ENCODE measurements around the gene GMDS.
"Not testable (repeated sequence)": the region's sequence is repeated elsewhere in the genome, so short reads cannot be mapped to it uniquely, and the experiment has no call there.

The GMDS gene

DNA sequence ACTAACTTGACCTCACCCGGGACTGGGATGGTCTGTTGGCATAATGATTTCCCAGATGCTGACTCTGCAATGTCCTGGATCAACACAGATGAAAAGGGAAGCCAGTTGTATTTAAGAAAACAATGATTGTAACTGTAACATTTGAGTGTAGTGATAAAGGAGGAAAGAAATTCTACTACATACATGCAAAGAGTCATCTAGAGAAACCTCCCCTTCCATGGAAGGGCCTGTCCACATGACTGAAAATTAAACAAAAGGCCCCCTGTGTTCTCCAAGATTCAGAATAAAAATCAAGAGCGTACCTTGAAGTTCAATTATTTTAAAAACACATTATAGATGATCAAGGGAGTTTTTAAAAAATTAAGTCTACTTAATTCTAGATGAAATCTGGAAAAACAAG is 484.5 kb downstream of the GMDS start:
- no peak for DNase-seq

DNA sequence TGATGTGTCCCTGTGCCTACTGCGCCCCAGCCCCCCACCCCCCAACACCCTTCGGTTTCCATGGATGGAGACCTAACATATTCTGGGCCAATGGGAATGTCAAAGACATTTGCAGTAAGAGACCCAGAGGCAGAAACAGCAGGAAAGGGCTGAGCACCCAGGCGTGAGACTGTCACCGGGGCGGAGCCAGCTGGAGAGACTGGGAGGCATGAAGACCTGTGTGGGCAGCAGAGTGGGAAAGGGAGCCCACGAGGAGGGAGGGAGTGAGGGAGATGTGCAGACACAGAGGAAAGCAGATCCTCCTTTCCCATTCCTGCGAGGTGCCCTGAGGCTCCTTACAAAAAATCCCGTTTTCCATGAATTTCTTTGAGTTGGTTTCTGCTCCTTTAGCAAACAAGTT is 485.5 kb downstream of the GMDS start:
- no peak for DNase-seq

DNA sequence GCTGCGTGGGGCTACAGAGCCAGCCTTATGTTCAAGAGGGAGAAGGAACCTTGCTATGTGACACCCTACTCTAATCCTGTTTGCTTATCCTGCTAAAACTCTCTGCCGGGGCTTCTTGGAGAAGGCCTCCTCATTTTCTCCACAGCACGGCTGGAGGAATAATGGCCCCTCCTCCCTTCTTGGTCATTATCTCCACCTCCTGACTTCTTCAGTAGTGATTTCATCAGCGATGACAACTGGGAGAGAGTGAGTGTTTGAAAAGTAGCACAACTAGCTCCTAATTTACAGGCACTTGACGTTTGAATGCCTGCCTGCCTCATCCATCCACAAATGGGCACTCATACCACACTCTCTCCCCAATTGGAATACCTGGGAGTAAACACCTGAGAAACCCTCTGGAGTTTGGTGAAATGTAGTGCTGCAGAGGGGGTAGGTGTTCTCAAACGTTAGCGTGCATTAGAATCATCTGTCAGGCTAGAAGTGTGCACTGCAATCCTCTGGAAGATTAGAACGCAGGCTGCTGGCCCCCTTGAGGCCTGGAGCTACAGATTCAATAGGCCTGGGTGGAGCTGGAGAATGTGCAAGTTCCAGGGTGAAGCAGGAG is 487.2 kb downstream of the GMDS start:
- no peak for DNase-seq

- no peak for DNase-seq
These were observed 488.3 kb downstream of the GMDS start for GRCh38 chr6:1757131-1757530.

DNA sequence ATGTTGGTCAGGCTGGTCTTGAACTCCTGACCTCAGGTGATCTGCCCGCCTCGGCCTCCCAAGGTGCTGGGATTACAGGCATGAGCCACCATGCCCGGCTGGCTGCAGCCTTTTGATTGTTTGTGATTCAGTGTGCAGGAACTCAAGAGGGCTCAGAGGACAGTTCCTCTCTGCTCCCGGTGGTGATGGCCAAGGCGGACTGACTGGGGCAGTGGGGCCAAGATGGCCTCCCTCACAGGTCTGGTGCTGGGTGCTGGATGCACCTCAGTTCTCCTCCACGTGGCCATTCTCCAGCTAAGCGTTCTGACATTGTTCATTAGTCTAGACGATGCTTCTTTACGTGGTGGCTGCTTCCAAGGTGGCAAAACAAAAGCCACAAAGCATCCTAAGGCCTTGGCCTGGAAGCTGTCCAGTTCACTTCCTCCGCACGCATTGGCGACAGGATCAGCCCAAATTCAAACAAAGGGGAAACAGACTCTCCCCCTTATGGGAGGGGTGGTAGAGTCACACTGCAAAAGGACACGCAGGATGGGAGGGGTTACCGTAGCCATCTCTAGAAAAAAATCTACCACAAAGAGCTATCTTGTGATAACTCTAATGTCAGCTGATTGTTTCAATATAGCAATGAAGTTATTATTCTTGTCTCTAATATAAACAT is 488.8 kb downstream of the GMDS start:
- no peak for DNase-seq

- not testable (repeated sequence) for DNase-seq
These were observed 494.3 kb downstream of the GMDS start for GRCh38 chr6:1751063-1751462.

DNA sequence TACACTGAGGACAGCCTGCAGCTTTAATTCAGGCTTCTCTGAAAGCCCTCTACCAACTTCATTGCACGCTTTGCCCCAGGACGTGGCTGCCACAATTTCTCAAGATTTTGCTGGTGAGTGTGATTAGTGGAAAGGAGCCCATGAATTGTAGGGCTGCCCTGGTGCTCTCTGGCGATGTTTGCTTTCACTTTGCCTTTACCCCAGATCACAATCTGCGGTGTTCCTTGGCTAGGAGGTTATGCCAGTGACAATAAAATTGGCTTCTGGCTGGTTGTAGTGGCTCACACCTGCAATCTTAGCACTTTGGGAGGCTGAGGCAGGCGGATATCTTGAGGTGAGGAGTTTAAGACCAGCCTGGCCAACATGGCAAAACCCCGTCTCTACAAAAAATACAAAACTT is 496.4 kb downstream of the GMDS start:
- DNase-seq = no peak

- no peak for DNase-seq
These were observed 497.9 kb downstream of the GMDS start for GRCh38 chr6:1747531-1747930.

GRCh38 chr6:1747003-1747402 is 498.4 kb downstream of the GMDS start:
- no peak for DNase-seq

GRCh38 chr6:1745814-1746213 is 499.6 kb downstream of the GMDS start:
- no peak for DNase-seq

- no peak for DNase-seq
These were observed 500.9 kb downstream of the GMDS start for GRCh38 chr6:1744543-1744942.

DNA sequence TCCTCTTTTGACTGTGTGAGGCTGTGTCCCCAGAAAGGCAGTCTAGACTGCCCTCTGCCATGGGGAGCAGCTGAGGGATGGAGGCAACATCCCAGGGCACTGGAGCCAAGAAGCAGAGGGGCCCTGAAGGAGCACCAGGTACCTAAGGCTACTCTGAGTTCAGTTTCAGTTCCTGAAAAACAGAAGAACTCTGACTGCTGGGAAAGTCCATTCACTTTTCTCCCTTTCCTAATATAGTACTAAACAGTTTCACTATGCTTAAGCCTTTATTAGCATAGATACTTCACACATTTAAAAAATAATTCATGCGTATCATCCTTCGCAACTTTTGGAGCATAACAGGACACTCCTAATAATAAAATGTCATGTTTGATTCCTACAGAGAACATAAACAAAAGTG is 505.7 kb downstream of the GMDS start:
- no peak for DNase-seq

DNA sequence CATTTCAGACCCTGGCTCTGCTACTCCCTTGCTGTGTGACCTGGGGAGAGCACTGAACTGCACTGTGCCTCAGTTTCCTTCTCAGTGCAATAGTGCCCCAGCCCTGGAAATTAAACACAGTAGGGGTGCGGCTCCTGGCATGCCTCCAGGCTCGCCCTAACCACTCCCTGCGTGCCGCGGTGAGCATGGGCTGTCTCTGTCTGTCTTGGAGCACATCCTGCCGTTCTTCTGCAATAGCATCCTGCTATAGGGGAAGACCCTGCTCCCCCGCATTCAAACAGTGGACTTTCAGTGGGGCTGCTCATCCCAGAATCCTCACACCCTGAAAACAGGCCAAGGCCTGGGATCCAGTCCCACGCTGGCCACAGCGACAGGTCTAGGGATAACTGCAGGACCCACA is 506.2 kb downstream of the GMDS start:
- DNase-seq = no peak

DNA sequence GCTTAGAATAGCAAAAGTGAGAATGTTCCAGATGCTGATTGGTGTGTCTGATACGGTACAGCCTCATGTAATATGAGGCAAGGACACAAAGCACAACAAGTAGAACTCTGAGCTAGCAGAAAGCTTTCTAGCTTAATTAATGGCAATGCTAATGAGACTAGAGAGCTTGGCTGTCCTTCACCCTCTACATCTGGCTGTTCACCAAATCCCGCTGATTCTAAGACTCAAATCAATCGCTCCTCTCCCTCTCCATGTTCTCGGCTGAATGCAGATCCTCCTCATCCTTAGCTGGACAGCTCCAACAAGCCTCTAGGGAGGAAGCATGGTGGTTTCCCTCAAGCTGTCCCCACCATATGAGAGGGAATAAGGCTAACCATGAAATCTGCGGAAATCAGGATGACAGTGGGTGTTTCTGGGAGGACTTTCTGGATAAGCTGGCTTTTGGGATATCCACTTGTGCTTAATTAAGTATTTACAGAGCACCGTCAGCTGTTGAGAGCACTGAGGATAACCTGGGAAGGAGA is 506.8 kb downstream of the GMDS start:
- DNase-seq = no peak

DNA sequence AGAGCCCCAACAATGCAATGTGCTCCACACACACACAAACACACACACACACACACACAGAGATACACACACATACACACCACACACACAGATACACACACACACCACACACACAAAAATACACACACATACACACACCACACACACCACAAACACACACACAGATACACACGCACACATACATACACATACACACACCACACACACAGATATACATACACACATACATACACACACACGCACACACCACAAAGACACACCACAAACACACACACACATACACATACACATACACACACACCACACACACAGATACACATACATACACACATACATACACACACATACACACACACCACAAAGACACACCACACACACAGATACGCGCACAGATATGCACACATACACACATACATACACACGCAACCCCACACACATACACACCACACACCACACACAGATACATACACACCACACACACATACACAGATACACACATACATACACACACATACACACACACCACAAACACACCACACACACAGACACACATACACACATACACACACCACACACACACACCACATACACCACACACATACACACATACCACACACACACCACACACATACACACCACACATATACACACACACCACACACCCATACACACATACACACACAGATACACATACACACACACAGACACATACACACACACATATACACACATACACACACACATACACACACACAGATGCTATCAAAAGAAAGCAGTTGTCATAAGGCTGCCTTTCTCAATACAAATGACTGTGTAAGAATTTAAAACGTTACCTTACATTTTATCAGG is 507.7 kb downstream of the GMDS start:
- no peak for DNase-seq

GRCh38 chr6:1736346-1737105 is 508.9 kb downstream of the GMDS start:
- no peak for DNase-seq

DNA sequence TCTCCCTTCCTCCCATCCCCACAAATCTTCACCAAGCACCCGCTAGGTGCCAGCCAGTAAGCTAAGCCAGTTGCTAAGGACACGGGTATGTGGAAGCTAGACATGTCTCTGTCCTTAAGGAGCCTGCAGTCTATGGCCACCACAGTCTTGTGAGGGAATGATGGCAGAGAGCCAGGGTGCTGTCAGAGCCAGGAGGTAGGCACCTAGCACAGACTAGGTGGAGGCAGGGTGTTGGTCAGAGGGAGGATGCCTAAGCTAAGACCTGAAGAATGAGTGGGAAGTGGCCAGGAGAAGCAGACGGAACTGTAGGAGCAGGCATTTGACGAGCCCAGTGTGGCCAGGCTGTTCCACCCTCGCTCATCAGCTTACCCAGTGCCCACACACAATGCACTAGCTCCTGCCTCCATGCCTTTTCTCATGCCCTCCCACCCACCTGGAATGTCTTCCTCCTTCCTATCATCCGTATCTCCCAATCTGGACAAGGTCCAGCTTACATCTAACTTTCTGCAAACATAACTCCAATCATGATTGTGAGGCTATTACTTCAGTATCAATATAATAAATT is 510.1 kb downstream of the GMDS start:
- no peak for DNase-seq

DNA sequence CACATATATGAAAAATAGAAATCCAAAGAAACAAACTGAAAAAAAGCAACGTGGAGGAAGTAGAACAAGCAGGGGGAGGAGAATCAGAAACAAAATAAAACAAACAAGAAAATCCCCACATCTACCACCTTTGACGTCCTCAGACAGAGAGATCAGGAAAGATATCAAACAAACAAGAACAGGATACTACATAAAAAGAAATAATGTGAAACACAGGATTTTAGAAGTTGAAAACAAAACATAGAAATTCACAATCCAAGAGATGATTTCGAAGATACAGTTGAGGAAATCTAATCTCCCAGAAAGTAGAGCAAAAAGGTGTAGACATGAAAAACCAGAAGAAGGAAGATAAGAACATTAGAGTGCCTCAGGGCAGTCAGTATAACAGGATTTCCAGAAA is 514.5 kb downstream of the GMDS start:
- DNase-seq = no peak

DNA sequence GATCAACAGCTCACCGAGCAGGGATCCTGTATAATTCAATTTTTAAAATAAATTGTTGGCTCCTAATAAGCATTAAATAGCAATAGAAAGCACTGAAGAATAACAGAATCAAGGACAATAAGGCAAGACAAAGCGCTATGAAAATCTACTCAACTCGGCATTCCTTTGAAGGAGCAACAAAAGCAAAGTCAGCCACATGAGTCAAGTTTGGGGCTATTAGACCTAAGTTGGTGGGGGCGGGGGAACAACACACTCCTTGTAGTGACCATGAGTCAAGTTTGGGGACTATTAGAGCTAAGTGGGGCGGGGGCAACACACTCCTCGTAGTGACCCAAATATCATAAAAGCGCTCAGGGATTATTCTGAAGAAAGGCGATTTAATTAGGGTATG is 515.7 kb downstream of the GMDS start:
- DNase-seq = no peak

DNA sequence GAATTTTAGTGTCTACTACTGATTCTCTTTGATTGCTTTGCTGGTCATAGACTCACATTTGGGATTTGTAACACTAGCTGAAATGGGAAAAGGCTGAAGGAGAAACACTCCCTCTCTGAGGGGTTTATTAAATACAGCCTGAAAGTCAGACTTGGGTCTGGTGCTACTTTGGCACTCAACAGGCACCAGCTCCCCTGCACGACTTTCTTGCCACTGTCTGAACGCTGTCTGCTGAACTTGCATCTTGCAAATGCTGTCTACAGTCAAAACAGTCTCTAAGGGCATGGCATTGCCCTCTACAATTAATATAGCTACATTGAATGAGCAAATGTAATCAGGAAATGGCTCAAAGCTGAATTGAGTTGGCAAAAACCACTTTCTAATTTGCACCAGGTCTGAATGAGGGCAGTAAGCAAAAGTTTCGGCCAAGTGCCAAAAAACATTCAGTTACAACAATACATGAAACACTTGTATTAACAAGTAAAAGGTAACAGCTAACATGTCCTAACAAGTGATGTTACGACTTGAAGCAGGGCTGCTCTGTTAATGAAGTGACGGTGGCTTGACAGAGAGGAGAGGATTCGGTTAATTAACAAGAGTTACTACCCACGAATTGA is 516.2 kb downstream of the GMDS start:
- DNase-seq = no peak

DNA sequence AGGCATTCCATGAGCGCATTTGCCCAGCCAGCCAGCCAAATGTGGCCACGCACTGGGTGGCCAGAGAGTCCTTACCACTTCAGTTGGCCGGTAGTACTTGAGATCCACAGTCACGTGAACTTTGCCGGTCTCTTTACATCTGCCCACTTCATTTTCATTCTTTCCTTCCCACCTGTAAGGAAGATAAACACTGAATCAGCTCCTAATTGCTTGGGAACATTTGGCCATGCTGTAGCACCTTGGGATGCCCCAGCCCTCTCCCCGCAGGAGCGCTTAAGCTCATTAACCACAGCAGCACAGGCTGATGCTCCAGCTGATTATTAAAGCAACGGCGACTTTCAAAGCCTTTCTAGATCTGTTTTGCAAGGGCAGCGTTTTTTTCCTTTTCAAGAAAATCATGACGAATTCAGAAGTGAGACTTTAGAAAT is 519.0 kb downstream of the GMDS start:
- DNase-seq = no peak

GRCh38 chr6:1724616-1725015 is 520.8 kb downstream of the GMDS start:
- DNase-seq = no peak
